ENCODE measurements around the gene ANKZF1. TPM values are rescaled to one million over a fixed set of nuclear protein-coding genes. Genes with fewer than 3 reads are reported as not detected.

The ANKZF1 gene
- total RNA-seq, 5 donors from 2014 or later (not counting 1 experiment from before 2014, with no cell fraction given) = 119 to 220 (median 194) TPM

- Mint-ChIP-seq H3K9me3 (no peaks in the 10 kb centered on the region), H3K27ac (peak overlapping the region; percentile 71 to 78), H3K4me3 (peak overlapping the region; percentile 81 to 99 (median 97)), H3K27me3 (no peaks in the 10 kb centered on the region), H3K36me3 (peaks cover 36% of the 10 kb centered on the region), H3K4me1 (peaks cover 49 to 70% (median 57%) of the 10 kb centered on the region in 3 donors)
- H3K27ac ChIP-seq (ENCODE audit: low read length) = peak overlapping the region; percentile 52
- peaks cover 16 to 37% of the 10 kb centered on the region in 2 experiments for H3K4me1 ChIP-seq (ENCODE audit: control insufficient read depth in 1 of 2, extremely low read depth in 1 of 2, insufficient read depth in 2 of 2, low read length in 2 of 2)
- ATAC-seq (replicated peaks in 1 of 4) = peak in 3 of 4 experiments; percentile 12 to 35 (median 13)
- H3K9me3 ChIP-seq = no peaks in the 10 kb centered on the region
- ChIA-PET CTCF (interaction anchor here in 1 of 2 donors (0.7 to 3.0 kb wide), 7 partner anchors 16 to 70 kb away, joined by 3 to 13 read pairs (median 7); partner anchors contain the start of genes DNAJB2, GLB1L, STK16 and TUBA4A), POLR2A (interaction anchor here (0.6 to 2.3 kb wide), 12 partner anchors 10 to 69 kb away, joined by 3 to 15 read pairs (median 6); partner anchors contain the start of genes GLB1L (in 2 of the 2), STK16 (in 2 of the 2), TUBA4A (in 1 of the 2) and ZFAND2B (in 1 of the 2))
- H3K4me3 ChIP-seq (ENCODE audit: control insufficient read depth in 1 of 2, extremely low read depth in 1 of 2, low read length in 1 of 2) = peak overlapping the region; percentile 72 to 85
- H3K36me3 ChIP-seq (ENCODE audit: control insufficient read depth in 2 of 2, extremely low read depth in 1 of 2, insufficient read depth in 1 of 2, low read length in 1 of 2) = peaks cover 22 to 49% of the 10 kb centered on the region in 2 donors
- no peaks in the 10 kb centered on the region for H3K27me3 ChIP-seq (replicated peaks in 1 of 2; ENCODE audit: control insufficient read depth in 2 of 2, extremely low read depth in 1 of 2, insufficient read depth in 2 of 2, low read length in 1 of 2)
- DNase-seq = no peak
- under 1% methylated on average over 19 of the region's 19 CpGs for WGBS (ENCODE audit: insufficient coverage)
These were observed 698 bp upstream of the ANKZF1 start for GRCh38 chr2:219228911-219229304.

GRCh38 chr2:219230059-219230540, 494 bp downstream of the ANKZF1 start:
- peaks cover 28 to 49% of the 10 kb centered on the region in 2 donors for H3K36me3 ChIP-seq (ENCODE audit: control insufficient read depth in 2 of 2, extremely low read depth in 1 of 2, insufficient read depth in 1 of 2, low read length in 1 of 2)
- DNase-seq (peak in 8 of 35 experiments; percentile 15 to 60 (median 23)), ATAC-seq (replicated peaks in 1 of 4) (peak in 3 of 4 experiments; percentile 11 to 20 (median 18))

GRCh38 chr2:219234331-219234730, 4.7 kb downstream of the ANKZF1 start:
- H3K27me3 ChIP-seq (replicated peaks in 1 of 2; ENCODE audit: control insufficient read depth in 2 of 2, extremely low read depth in 1 of 2, insufficient read depth in 2 of 2, low read length in 1 of 2) = no peaks in the 10 kb centered on the region
- CTCF ChIA-PET = no interaction called here
- H3K4me3 ChIP-seq (ENCODE audit: control insufficient read depth in 1 of 2, extremely low read depth in 1 of 2, low read length in 1 of 2) = no peak overlapping the region
- H3K36me3 Mint-ChIP-seq = peaks cover 56% of the 10 kb centered on the region
- no peak for DNase-seq
- H3K4me1 ChIP-seq (ENCODE audit: control insufficient read depth in 1 of 2, extremely low read depth in 1 of 2, insufficient read depth in 2 of 2, low read length in 2 of 2) = peaks cover 6 to 17% of the 10 kb centered on the region in 2 experiments
- POLR2A ChIA-PET = interaction anchor here (0.6 to 1.0 kb wide), 2 partner anchors 23 to 68 kb away, joined by 5 to 12 read pairs; no protein-coding TSS in a partner anchor
- 100% methylated on average over 1 of the region's 3 CpGs for whole genome bisulfite sequencing (ENCODE audit: insufficient coverage)
- no peaks in the 10 kb centered on the region for H3K9me3 ChIP-seq
- peaks cover 34 to 50% (median 46%) of the 10 kb centered on the region in 3 donors for H3K4me1 Mint-ChIP-seq
- no peaks in the 10 kb centered on the region for H3K27me3 Mint-ChIP-seq
- H3K27ac Mint-ChIP-seq = no peak overlapping the region
- no peak overlapping the region for H3K4me3 Mint-ChIP-seq
- no peak overlapping the region for H3K27ac ChIP-seq (ENCODE audit: low read length)
- no peaks in the 10 kb centered on the region for H3K9me3 Mint-ChIP-seq
- ATAC-seq (replicated peaks in 1 of 4) = no peak
- peaks cover 40 to 66% of the 10 kb centered on the region in 2 donors for H3K36me3 ChIP-seq (ENCODE audit: control insufficient read depth in 2 of 2, extremely low read depth in 1 of 2, insufficient read depth in 1 of 2, low read length in 1 of 2)

More at GRCh38 chr2:219230059-219230540, 494 bp downstream of the ANKZF1 start:
- Mint-ChIP-seq H3K27me3 (no peaks in the 10 kb centered on the region), H3K4me1 (peaks cover 54 to 75% (median 64%) of the 10 kb centered on the region in 3 donors), H3K36me3 (peaks cover 36% of the 10 kb centered on the region), H3K4me3 (peak overlapping the region; percentile 97 to 99 (median 98)), H3K27ac (peak overlapping the region; percentile 98 to 99), H3K9me3 (no peaks in the 10 kb centered on the region)
- peak overlapping the region; percentile 72 to 85 for H3K4me3 ChIP-seq (ENCODE audit: control insufficient read depth in 1 of 2, extremely low read depth in 1 of 2, low read length in 1 of 2)
- H3K9me3 ChIP-seq = no peaks in the 10 kb centered on the region
- peaks cover 16 to 37% of the 10 kb centered on the region in 2 experiments for H3K4me1 ChIP-seq (ENCODE audit: control insufficient read depth in 1 of 2, extremely low read depth in 1 of 2, insufficient read depth in 2 of 2, low read length in 2 of 2)
- CTCF ChIA-PET = interaction anchor here (0.6 to 3.0 kb wide), 11 partner anchors 9 to 71 kb away, joined by 3 to 14 read pairs (median 5); partner anchors contain the start of genes DNAJB2 (in 1 of the 2), GLB1L (in 1 of the 2), STK16 (in 1 of the 2) and TUBA4A (in 1 of the 2)
- POLR2A ChIA-PET = interaction anchor here (0.6 to 2.3 kb wide), 12 partner anchors 10 to 157 kb away, joined by 3 to 15 read pairs (median 5); partner anchors contain the start of genes DNAJB2 (in 1 of the 2), DNPEP (in 1 of the 2), GLB1L (in 1 of the 2) and STK16 (in 1 of the 2)
- peak overlapping the region; percentile 71 for H3K27ac ChIP-seq (ENCODE audit: low read length)
- 0% methylated on average over 24 of the region's 24 CpGs for WGBS (ENCODE audit: insufficient coverage)
- no peaks in the 10 kb centered on the region for H3K27me3 ChIP-seq (replicated peaks in 1 of 2; ENCODE audit: control insufficient read depth in 2 of 2, extremely low read depth in 1 of 2, insufficient read depth in 2 of 2, low read length in 1 of 2)

GRCh38 chr2:219243291-219243761, 13.7 kb downstream of the ANKZF1 start:
- Histone ChIP-seq H3K36me3 (ENCODE audit: control insufficient read depth in 2 of 2, extremely low read depth in 1 of 2, insufficient read depth in 1 of 2, low read length in 1 of 2) (peaks cover 0 to 6% of the 10 kb centered on the region in 2 donors), H3K27me3 (replicated peaks in 1 of 2; ENCODE audit: control insufficient read depth in 2 of 2, extremely low read depth in 1 of 2, insufficient read depth in 2 of 2, low read length in 1 of 2) (no peaks in the 10 kb centered on the region), H3K27ac (ENCODE audit: low read length) (no peak overlapping the region), H3K4me1 (ENCODE audit: control insufficient read depth in 1 of 2, extremely low read depth in 1 of 2, insufficient read depth in 2 of 2, low read length in 2 of 2) (peaks cover 26 to 42% of the 10 kb centered on the region in 2 experiments), H3K4me3 (ENCODE audit: control insufficient read depth in 1 of 2, extremely low read depth in 1 of 2, low read length in 1 of 2) (no peak overlapping the region), H3K9me3 (no peaks in the 10 kb centered on the region)
- POLR2A ChIA-PET = interaction anchor here in 1 of 2 donors (1.1 kb wide), 1 partner anchor 19 kb away, joined by 6 read pairs; no protein-coding TSS in a partner anchor
- DNase-seq = no peak
- CTCF ChIA-PET = no interaction called here
- WGBS (ENCODE audit: insufficient coverage) = 80% methylated on average over 28 of the region's 28 CpGs
- Mint-ChIP-seq H3K9me3 (no peaks in the 10 kb centered on the region), H3K4me3 (peak overlapping the region; percentile 7 to 64 (median 21)), H3K36me3 (peaks cover 12% of the 10 kb centered on the region), H3K27me3 (no peaks in the 10 kb centered on the region), H3K27ac (peak overlapping the region; percentile 34 to 69), H3K4me1 (peaks cover 36 to 46% (median 41%) of the 10 kb centered on the region in 3 donors)
- ATAC-seq (replicated peaks in 1 of 4) = no peak

- H3K36me3 ChIP-seq (ENCODE audit: control insufficient read depth in 2 of 2, extremely low read depth in 1 of 2, insufficient read depth in 1 of 2, low read length in 1 of 2) = peaks cover 2 to 17% of the 10 kb centered on the region in 2 donors
- peak overlapping the region; percentile 94 for H3K27ac ChIP-seq (ENCODE audit: low read length)
- H3K4me3 Mint-ChIP-seq = peak overlapping the region; percentile 75 to 92 (median 87)
- H3K36me3 Mint-ChIP-seq = peaks cover 17% of the 10 kb centered on the region
- peak overlapping the region; percentile 89 to 90 for H3K4me3 ChIP-seq (ENCODE audit: control insufficient read depth in 1 of 2, extremely low read depth in 1 of 2, low read length in 1 of 2)
- H3K27ac Mint-ChIP-seq = peak overlapping the region; percentile 98 to 99
- H3K27me3 ChIP-seq (replicated peaks in 1 of 2; ENCODE audit: control insufficient read depth in 2 of 2, extremely low read depth in 1 of 2, insufficient read depth in 2 of 2, low read length in 1 of 2) = no peaks in the 10 kb centered on the region
- ChIA-PET POLR2A (interaction anchor here (0.6 to 2.5 kb wide), 7 partner anchors 9 to 71 kb away, joined by 3 to 32 read pairs (median 5); partner anchors contain the start of genes ANKZF1 (in 2 of the 2), TUBA4A (in 2 of the 2), ATG9A (in 1 of the 2) and TUBA4B (in 1 of the 2)), CTCF (interaction anchor here in 1 of 2 donors (1.0 to 2.3 kb wide), 7 partner anchors 10 to 90 kb away, joined by 3 to 14 read pairs (median 7); partner anchors contain the start of genes ANKZF1 and ATG9A)
- WGBS (ENCODE audit: insufficient coverage) = 46% methylated on average over 4 of the region's 6 CpGs
- peaks cover 50 to 60% (median 53%) of the 10 kb centered on the region in 3 donors for H3K4me1 Mint-ChIP-seq
- H3K9me3 Mint-ChIP-seq = no peaks in the 10 kb centered on the region
- H3K9me3 ChIP-seq = no peaks in the 10 kb centered on the region
- peaks cover 37 to 57% of the 10 kb centered on the region in 2 experiments for H3K4me1 ChIP-seq (ENCODE audit: control insufficient read depth in 1 of 2, extremely low read depth in 1 of 2, insufficient read depth in 2 of 2, low read length in 2 of 2)
- H3K27me3 Mint-ChIP-seq = no peaks in the 10 kb centered on the region
- ATAC-seq (replicated peaks in 1 of 4) (no peak), DNase-seq (no peak)
These were observed 15.2 kb downstream of the ANKZF1 start for GRCh38 chr2:219244789-219245147.
